EH (cell line): ENCODE results near the gene COL19A1.
"Not testable (repeated sequence)": the region's sequence is repeated elsewhere in the genome, so short reads cannot be mapped to it uniquely, and the experiment has no call there.

ENCODE experiments used
- DNase-seq: peaks from one replicate; pipeline ENCODE4 v3.0.0-alpha.2; 2015; ENCODE audit warnings: low read depth

COL19A1 gene

DNA sequence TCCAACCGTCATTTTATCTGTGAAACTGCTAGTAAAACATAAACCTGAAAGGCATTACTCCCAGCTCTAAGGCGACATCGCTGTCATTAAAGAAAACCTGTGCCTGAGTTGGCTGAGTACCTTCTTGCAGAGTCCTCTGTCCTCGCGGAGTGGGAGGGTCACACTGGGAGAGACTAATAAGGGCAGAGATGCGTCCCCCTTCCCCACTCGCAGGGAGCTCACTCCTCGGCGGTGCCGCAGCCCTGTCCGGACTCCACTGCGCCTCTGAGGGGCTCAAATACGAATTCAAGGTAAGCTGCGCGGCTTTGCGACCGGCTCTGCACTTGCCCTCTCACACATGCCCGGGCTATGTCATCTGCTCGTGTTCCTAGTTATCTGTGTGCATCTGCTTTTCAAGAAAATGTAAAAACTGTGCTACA lies at the start of gene COL19A1:
Gene COL19A1 (plus strand): TSS at position 206 of the 419 bp plus-strand sequence. CDS start 13,012 bp downstream, outside the sequence.
- DNase-seq, result no peak

GRCh38 chr6:69816569-69816968 lies 49.8 kb upstream of the COL19A1 start:
- DNase-seq, result no peak

DNA sequence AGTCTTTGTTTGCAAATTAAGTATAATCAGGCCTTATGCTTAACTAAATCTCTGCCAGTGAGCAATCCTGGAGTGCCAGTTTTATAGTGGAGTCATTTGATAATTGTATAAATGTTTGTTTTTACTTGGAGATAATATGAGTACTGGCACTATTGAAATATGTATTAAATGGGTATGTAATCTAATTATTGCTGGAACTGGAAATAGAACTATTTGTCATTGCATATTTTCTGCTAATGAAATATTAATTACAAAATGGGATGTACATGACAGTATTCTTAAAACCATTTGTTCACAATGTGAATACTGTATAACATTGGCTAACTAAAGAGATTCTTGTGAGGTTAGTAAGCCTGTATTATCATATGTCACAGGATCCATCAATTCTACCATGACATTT lies 49.0 kb upstream of the COL19A1 start:
- no peak for DNase-seq

- no peak for DNase-seq
Measured at GRCh38 chr6:69818223-69818930, 48.0 kb upstream of the COL19A1 start.

- DNase-seq, result no peak
Measured at GRCh38 chr6:69819138-69819537, 47.2 kb upstream of the COL19A1 start.

DNA sequence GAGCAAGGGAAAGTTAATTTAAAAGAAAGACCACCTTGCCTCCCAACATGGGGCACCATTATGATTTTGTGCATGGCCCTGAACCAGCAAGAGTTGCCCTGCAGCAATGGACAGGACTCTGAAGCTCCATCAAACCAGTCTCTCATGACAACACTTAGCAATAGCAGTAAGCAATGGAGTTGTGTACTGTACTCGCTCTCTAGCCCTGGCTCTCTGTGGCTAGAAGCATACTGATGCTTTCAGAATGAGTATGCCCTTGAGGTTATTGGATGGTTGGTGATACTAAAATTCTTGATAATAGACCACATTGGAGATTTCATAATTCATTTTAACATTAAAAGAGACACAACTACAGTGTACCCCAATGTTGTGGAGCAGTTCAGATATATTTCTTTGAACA lies 46.3 kb upstream of the COL19A1 start:
- no peak for DNase-seq

- DNase-seq, result no peak
Measured at GRCh38 chr6:69820438-69820837, 45.9 kb upstream of the COL19A1 start.

DNA sequence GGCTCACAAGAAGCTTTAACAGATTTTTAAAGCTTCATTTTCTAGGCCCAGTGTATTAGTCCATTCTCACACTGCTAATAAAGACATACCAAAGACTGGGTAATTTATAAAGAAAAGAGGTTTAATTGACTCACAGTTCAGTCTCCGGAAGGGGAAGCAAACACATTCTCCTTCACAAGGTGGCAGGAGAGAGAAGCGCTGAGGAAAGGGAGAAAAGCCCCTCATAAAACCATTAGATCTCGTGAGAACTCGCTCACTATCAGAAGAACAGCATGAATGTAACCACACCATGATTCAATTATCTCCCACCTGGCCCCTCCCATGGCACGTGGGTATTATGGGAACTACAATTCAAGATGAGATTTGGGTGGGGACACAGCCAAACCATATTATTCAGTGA lies 42.0 kb upstream of the COL19A1 start:
- not testable (repeated sequence) for DNase-seq

- no peak for DNase-seq
Measured at GRCh38 chr6:69825904-69826303, 40.5 kb upstream of the COL19A1 start.

DNA sequence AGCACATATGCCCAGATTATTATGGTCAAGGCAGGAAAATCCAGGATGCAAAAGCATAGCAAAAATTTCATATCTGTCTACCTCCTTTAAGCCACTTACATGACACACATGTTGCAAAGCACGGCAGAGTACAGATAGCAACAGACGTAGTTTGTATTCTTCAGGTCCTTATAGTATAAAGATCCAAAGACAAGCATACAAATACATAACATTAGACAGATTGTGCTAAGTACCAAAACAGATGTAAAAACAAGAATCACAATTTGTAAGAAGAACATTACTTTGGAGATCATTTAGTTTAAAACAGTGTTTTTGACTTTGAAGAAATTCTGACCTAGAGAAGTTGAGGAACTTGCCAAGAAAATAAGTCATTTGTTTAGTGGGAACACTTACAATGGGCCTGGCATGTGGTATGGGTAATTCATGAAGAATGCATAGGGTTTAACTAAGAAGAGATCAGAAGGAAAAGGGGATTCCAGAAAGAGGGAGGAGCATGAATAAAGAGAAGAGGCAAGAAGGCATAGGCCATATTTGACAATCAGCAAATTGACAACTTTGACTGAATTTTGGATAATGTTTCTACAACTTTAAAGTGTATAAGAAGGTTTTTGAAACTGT lies 39.0 kb upstream of the COL19A1 start:
- DNase-seq, result peak; percentile 38

DNA sequence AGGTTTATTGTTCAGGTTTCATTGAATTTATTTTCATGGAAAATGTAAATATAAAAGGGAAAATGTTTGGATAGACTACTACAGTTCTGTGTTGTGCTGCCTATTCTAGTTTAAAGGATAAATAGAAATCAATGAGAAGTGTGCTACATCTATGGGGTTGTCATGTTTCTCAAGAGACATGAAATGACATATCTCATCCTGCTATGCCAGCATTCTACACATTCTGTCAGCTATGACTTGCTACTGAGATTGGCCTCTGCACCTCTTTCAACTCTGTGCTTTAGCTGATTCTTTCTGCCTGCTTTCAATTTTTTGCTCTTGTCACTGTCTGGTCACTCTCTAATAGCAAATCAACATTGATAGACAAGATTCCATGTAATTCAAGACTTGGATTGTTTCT lies 33.8 kb upstream of the COL19A1 start:
- DNase-seq, result no peak

GRCh38 chr6:69835414-69836179 lies 30.8 kb upstream of the COL19A1 start:
- DNase-seq, result peak; percentile 65

GRCh38 chr6:69841862-69842261 lies 24.5 kb upstream of the COL19A1 start:
- DNase-seq, result no peak

DNA sequence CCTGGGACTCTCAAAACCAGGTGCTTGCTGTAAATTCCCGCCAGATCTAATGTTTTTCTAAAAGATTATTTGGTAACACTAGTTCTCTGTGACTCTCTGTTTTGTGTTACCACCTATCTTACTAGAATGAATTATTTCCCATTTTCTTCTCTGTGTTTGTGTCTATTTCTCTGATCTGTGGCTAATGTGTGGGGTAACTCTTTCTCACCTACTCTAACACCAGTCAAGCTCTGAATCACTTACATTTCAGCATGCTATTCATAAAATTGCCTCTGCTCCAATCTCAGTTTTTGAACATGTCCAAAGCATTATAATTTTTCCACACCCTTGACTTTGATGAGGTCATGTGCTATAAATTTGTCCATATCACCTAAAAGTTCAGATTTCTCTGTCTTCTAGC lies 23.2 kb upstream of the COL19A1 start:
- DNase-seq, result no peak

GRCh38 chr6:69846312-69846711 lies 20.0 kb upstream of the COL19A1 start:
- DNase-seq, result no peak

GRCh38 chr6:69846770-69847491 lies 19.4 kb upstream of the COL19A1 start:
- DNase-seq, result no peak

- no peak for DNase-seq
Measured at GRCh38 chr6:69847492-69847788, 18.9 kb upstream of the COL19A1 start.

DNA sequence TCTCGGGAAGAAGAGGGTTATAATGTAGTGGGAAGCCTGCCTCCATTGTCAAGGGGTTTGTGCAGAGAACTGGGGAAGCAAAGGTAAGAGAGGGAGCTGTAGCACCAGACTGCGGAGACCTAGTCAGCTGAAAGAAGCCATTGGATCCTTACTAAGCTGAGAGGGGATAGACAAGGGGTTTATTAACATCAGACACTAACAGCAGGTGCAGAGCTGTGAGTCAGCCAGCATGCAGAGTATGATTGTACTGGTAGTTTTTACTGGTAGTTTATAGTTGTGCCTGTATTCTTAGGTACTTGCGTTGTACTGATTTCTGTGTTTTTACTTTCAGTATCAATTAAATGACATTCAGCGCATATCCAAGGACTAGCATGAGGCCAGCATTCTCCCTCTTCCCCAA lies 17.8 kb upstream of the COL19A1 start:
- DNase-seq, result no peak

DNA sequence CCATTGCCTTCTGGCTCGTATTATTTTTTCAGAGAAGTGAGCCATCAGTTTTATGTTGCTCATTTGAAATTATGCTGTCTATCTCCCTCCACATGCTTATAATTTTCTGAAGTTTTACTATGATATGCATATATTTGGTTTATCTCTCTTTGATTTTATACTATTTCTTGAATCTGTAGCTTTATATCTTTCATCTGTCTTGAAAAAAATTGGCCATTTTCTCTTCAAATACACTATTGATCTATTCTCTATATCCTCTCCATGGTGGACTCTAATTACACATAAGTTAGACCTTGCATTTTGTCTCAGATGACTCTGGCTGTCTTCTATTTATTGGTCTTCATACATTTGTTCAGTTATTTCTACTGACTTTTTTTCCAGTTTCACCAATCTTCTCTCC lies 13.7 kb upstream of the COL19A1 start:
- no peak for DNase-seq

DNA sequence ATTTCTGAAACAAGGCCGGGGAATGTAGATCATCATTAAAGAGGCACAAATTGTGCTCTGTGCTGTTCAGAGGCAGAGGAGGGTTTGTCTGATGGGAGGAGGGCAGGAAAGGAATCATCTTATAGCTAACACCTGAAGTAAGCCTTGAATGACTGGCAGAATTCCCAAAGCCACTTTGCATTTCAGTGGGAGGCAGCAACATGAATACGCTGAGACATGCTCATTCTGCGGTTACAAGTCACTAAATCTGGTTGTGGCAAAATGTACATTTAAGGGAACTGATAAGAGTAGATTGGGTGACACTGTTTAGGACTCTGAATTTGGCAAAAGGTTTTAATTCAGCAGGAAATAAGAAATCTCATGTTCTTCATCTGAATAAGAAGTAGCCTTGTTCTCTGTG lies 4.4 kb upstream of the COL19A1 start:
- no peak for DNase-seq

DNA sequence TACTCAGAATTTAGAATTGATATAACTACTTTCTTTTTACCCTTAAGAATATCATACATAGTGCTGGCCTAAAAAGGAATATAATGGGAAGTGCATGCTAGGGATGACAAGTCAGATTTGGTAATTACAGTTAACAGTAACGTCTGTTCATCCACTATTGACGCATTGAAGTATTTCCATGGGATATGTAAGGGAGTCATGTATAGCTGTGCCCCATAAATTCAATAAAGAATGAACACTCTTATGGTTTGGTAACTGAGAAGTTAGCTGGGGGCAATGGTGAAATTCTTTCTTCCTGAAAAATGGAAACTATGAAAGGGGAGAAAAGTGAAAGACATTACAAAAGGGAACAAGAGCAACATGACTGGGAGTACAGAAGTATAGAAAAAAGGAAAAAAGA lies 2.6 kb upstream of the COL19A1 start:
- DNase-seq, result no peak

GRCh38 chr6:69865126-69865525 lies 1.2 kb upstream of the COL19A1 start:
- peak; percentile 47 for DNase-seq
